ENCODE measurements around the gene SEMA5A.

Gene SEMA5A

DNA sequence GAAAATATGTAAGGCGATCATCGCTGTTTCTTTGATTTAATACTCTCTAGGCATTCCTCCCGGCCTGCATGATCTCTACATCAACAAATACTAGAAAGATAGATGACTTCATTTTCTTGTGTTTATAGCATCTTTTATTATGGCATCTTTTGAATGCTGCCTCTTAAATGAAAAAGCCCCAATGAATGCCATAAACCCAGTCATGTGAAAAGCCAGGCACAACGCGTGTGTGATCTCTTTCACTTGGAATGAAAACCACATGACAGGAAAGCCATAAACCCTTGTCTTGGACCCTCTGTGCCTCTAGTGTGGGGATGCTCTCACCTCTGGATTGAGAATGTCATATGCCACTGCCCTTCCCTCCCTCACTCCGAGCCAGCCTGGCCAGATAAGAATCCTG, 476.2 kb downstream of the SEMA5A start:
- DNase-seq = no peak
- Histone ChIP-seq H3K9me3 (no peaks in the 10 kb centered on the region; the same call in 1 of the 2 replicates), H3K4me1 (no peaks in the 10 kb centered on the region), H3K4me3 (ENCODE audit: low read depth, low read length) (no peak overlapping the region), H3K27me3 (no peaks in the 10 kb centered on the region), H3K36me3 (no peaks in the 10 kb centered on the region)
- TF ChIP-seq, protein P1, sequence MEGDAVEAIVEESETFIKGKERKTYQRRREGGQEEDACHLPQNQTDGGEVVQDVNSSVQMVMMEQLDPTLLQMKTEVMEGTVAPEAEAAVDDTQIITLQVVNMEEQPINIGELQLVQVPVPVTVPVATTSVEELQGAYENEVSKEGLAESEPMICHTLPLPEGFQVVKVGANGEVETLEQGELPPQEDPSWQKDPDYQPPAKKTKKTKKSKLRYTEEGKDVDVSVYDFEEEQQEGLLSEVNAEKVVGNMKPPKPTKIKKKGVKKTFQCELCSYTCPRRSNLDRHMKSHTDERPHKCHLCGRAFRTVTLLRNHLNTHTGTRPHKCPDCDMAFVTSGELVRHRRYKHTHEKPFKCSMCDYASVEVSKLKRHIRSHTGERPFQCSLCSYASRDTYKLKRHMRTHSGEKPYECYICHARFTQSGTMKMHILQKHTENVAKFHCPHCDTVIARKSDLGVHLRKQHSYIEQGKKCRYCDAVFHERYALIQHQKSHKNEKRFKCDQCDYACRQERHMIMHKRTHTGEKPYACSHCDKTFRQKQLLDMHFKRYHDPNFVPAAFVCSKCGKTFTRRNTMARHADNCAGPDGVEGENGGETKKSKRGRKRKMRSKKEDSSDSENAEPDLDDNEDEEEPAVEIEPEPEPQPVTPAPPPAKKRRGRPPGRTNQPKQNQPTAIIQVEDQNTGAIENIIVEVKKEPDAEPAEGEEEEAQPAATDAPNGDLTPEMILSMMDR (IDR thresholded peaks at IDR 0.05; ENCODE audit: low read depth, low read length) = no peak

DNA sequence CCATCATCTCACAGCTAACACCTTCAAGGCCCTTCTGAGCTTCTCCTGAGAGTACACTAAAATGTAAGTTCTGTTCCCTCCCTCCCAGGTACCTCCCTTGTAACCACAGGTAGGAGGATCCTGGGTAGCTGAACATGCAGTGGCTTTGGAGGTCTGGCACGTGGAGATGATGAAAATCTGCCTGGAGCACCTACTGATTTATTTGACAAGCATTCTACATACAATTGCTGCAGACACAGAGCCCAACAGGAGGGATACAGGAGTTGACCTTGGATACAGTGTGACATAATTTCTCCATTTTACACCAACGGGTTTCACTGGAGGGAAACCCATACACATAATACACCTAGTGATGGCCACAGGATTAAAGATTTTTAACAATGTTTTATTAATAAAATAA, 478.7 kb downstream of the SEMA5A start:
- TF ChIP-seq, protein P1 (IDR thresholded peaks at IDR 0.05; ENCODE audit: low read depth, low read length) = no peak
- Histone ChIP-seq H3K4me3 (ENCODE audit: low read depth, low read length) (no peak overlapping the region), H3K4me1 (no peaks in the 10 kb centered on the region), H3K27me3 (no peaks in the 10 kb centered on the region), H3K36me3 (no peaks in the 10 kb centered on the region), H3K9me3 (peaks cover 5% of the 10 kb centered on the region; the same call in 1 of the 2 replicates)
- no peak for DNase-seq

DNA sequence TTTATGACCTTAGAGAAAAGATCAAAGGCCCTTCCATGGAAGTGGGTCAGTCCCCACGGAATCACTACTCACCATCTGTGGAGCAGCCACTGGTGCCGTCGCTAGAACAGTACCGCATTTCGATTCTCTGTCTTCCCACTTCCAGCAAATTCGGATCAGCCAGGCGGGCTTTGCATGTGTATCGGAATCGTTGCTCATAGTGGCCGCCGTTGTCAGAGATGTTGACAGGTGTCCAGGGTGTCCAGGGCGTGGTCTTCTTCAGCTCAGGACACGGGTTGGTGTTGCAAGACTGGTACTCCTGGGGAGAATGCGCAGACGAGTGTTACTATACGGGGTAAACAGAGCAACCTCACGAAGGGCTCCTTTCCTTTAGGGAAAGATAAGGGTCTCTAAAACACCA, 479.5 kb downstream of the SEMA5A start:
- H3K27me3 ChIP-seq = no peaks in the 10 kb centered on the region
- H3K4me3 ChIP-seq (ENCODE audit: low read depth, low read length) = no peak overlapping the region
- H3K4me1 ChIP-seq = no peaks in the 10 kb centered on the region
- H3K36me3 ChIP-seq = no peaks in the 10 kb centered on the region
- no peak for DNase-seq
- TF ChIP-seq, protein P1 (IDR thresholded peaks at IDR 0.05; ENCODE audit: low read depth, low read length) = no peak
- peaks cover 5% of the 10 kb centered on the region; the same call in 1 of the 2 replicates for H3K9me3 ChIP-seq

DNA sequence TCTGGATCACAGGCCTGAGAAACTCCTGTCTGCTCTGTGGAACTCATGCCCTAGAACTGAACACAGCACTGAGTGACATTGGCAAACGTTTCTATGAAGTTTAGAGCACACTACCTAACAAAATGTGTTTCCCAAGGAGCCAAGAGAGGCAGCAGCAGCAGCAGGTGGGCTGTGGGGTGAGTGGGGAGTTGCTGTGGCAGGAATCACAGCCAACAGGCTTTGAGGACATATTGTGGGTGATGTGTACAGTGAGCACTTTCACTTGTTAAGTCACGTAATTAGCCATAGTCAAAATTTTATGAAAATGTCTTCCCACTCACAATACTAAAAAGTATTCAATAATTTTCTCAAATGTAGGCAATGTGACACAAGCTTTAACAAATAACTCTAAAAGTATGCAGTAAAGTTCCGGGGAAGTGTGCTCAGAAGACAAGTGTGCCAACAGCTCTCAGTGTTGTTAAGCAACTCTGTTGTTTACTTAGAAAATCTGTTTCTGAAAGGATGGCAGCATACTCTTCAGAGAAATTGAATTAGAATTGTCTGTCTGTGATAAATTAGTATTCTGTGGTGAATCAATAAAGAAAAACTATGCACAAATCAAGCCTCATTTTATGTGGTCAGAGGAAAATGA, 482.1 kb downstream of the SEMA5A start:
- Histone ChIP-seq H3K27me3 (no peaks in the 10 kb centered on the region), H3K9me3 (peaks cover 5% of the 10 kb centered on the region; the same call in 1 of the 2 replicates), H3K4me1 (no peaks in the 10 kb centered on the region), H3K36me3 (no peaks in the 10 kb centered on the region), H3K4me3 (ENCODE audit: low read depth, low read length) (no peak overlapping the region)
- TF ChIP-seq, protein P1 (IDR thresholded peaks at IDR 0.05; ENCODE audit: low read depth, low read length) = no peak
- no peak for DNase-seq

DNA sequence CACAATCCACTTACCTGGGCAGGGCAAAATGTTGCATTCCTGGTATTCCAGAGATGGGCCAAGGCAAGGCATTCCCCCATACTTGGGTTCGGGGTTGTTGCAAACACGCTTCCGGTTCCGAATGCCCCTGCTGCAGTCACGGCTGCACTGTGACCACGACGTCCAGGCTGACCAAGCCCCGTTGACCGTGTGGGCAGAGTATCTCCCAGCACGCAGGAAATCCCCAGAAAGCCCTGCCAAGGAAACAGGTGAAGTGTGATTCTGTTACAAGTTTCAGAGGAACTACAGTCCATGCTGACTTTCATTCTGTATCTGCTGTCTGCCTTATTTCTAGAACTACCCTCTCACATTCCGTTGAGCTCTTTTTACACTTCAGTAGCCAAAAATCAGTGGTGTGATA, 483.0 kb downstream of the SEMA5A start:
- H3K9me3 ChIP-seq = peaks cover 5% of the 10 kb centered on the region; the same call in 1 of the 2 replicates
- no peaks in the 10 kb centered on the region for H3K4me1 ChIP-seq
- no peaks in the 10 kb centered on the region for H3K27me3 ChIP-seq
- TF ChIP-seq, protein P1 (IDR thresholded peaks at IDR 0.05; ENCODE audit: low read depth, low read length) = no peak
- no peak overlapping the region for H3K4me3 ChIP-seq (ENCODE audit: low read depth, low read length)
- no peak for DNase-seq
- H3K36me3 ChIP-seq = no peaks in the 10 kb centered on the region

DNA sequence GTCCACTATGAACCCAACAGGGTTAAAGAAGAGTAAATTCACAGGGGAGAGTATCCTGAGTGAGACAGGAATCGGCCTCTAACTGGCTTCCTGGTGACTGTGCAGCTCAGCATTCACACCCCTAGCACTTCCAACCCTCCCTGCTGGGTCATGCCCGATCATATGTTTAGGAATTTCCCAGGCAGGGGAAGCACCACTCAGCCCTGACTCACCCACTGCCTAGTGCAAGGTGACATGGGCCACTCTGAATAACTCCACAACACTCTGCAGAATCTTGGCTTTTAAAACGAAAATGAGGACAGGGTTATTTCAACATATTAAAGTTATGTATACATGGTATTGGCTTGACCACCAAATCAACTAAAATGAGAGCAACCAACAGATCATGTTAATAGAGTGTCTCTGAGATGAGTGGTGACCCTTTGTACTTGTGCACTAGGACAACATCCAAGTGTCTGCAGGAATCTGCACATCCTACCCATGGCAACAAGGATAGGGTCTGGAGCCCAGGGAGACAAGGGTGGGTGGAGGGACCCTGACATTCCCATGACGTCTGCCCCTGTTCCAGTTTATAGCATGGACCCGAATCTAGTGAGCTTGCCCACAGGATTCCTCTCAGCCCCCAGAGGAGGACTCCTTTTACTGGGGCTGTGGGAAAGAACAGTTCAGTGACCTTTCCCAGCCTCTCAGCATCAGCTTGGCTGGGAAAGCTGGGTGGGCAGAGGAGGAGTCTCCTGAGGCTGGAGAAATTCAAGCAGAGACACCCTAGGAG, 485.8 kb downstream of the SEMA5A start:
- peaks cover 5% of the 10 kb centered on the region; the same call in 1 of the 2 replicates for H3K9me3 ChIP-seq
- TF ChIP-seq, protein P1 (IDR thresholded peaks at IDR 0.05; ENCODE audit: low read depth, low read length) = no peak
- no peaks in the 10 kb centered on the region for H3K4me1 ChIP-seq
- DNase-seq = no peak
- H3K36me3 ChIP-seq = no peaks in the 10 kb centered on the region
- no peaks in the 10 kb centered on the region for H3K27me3 ChIP-seq
- H3K4me3 ChIP-seq (ENCODE audit: low read depth, low read length) = no peak overlapping the region
